ENCODE measurements around the gene PMF1. TPM values are rescaled to one million over a fixed set of nuclear protein-coding genes. Genes with fewer than 3 reads are reported as not detected.

Gene PMF1
- total and polyA plus RNA-seq, 2 donors (not counting 3 experiments of a cell fraction or from before 2014, with no cell fraction given), result 58.4 to 134 TPM

DNA sequence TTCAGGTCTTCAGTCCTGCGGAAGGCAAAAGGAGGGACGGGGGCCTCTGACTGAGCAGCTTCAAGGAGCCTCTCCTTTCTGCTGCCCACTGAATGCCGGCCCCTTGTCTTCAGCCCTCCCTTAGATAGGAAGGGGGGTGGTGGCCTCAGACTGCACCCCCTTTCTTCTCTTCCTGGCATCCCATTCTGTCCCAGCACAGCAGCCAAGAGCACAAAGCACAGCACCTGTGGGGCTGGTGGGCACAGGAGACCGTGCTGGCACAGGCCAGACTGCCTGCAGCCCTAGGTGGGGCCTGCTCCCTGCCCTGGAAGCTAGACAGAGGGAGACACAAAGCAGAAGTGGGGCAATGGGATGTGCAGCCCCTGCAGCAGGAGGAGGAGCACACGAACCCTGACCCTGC lies 36.8 kb downstream of the PMF1 start:
- no peak overlapping the region for H2AFZ ChIP-seq (ENCODE audit: low read depth, low read length)
- H3K36me3 ChIP-seq (ENCODE audit: control insufficient read depth in 2 of 2, extremely low read depth in 1 of 2, insufficient read depth in 2 of 2, low read length in 2 of 2), result peaks cover 14 to 50% of the 10 kb centered on the region in 2 experiments
- TF ChIP-seq JUN (IDR thresholded peaks at IDR 0.05; ENCODE audit: borderline replicate concordance, insufficient read depth, insufficient read length, low read depth) (no peak), POLR2AphosphoS5 (IDR thresholded peaks at IDR 0.05; ENCODE audit: insufficient read depth, low read depth, low read length) (no peak), EZH2 (IDR thresholded peaks at IDR 0.05; ENCODE audit: borderline replicate concordance, low read depth, low read length, severe bottlenecking) (no peak), FOS (IDR thresholded peaks at IDR 0.05; ENCODE audit: borderline replicate concordance, insufficient read depth, low read length) (no peak), MYC (IDR thresholded peaks at IDR 0.05; ENCODE audit: low read depth, low read length) (no peak), GATA2 (IDR thresholded peaks at IDR 0.05; ENCODE audit: insufficient read depth, insufficient read length, low read depth, low read length) (no peak), POLR2A (IDR thresholded peaks at IDR 0.05; ENCODE audit: low read depth, low read length) (no peak)
- TF ChIP-seq, protein P1, sequence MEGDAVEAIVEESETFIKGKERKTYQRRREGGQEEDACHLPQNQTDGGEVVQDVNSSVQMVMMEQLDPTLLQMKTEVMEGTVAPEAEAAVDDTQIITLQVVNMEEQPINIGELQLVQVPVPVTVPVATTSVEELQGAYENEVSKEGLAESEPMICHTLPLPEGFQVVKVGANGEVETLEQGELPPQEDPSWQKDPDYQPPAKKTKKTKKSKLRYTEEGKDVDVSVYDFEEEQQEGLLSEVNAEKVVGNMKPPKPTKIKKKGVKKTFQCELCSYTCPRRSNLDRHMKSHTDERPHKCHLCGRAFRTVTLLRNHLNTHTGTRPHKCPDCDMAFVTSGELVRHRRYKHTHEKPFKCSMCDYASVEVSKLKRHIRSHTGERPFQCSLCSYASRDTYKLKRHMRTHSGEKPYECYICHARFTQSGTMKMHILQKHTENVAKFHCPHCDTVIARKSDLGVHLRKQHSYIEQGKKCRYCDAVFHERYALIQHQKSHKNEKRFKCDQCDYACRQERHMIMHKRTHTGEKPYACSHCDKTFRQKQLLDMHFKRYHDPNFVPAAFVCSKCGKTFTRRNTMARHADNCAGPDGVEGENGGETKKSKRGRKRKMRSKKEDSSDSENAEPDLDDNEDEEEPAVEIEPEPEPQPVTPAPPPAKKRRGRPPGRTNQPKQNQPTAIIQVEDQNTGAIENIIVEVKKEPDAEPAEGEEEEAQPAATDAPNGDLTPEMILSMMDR (IDR thresholded peaks at IDR 0.05; ENCODE audit: extremely low read depth in 1 of 2, insufficient read depth in 1 of 2, low read depth in 1 of 2, low read length in 2 of 2), result no peak
- TF ChIP-seq, protein P2, sequence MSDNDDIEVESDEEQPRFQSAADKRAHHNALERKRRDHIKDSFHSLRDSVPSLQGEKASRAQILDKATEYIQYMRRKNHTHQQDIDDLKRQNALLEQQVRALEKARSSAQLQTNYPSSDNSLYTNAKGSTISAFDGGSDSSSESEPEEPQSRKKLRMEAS (IDR thresholded peaks at IDR 0.05; ENCODE audit: insufficient read depth, insufficient read length), result no peak
- H3K9me3 ChIP-seq (replicated peaks; ENCODE audit: control insufficient read depth, insufficient read depth, low read length), result no peaks in the 10 kb centered on the region
- H4K20me1 ChIP-seq (replicated peaks; ENCODE audit: control insufficient read depth, extremely low read depth, insufficient read depth, low read length), result no peaks in the 10 kb centered on the region
- no peak overlapping the region for H3K27ac ChIP-seq (ENCODE audit: insufficient read depth, low read depth, low read length)
- DNase-seq (ENCODE audit: low read depth, low spot score), result no peak
- no peak overlapping the region for H3K4me2 ChIP-seq (ENCODE audit: insufficient read depth, low read length)
- no TSS peak for BruUV-seq (replicated peaks)
- CTCF ChIA-PET, result no interaction called here
- no peak overlapping the region for H3K9ac ChIP-seq (replicated peaks; ENCODE audit: extremely low read depth, insufficient read depth, low read length)
- peaks cover 0 to 4% of the 10 kb centered on the region in 2 experiments for H3K27me3 ChIP-seq (ENCODE audit: control insufficient read depth in 2 of 2, insufficient read depth in 2 of 2, low read length in 2 of 2)
- no peak overlapping the region for H3K4me3 ChIP-seq (replicated peaks in 1 of 3; ENCODE audit: insufficient read depth in 1 of 3, low read depth in 1 of 3, low read length in 3 of 3)
- dilution Hi-C loops (cut with MboI; ENCODE audit: extremely low pct_ligation_motif_present, low sequenced_read_pairs) (no loop called here), intact Hi-C loops (cut with micrococcal nuclease) (no loop called here)
- H3K79me2 ChIP-seq (ENCODE audit: control insufficient read depth, insufficient read depth, low read length), result no peaks in the 10 kb centered on the region
- peaks cover 14% of the 10 kb centered on the region for H3K4me1 ChIP-seq (ENCODE audit: control insufficient read depth, extremely low read depth, insufficient read depth, low read length)
- H3K9me1 ChIP-seq (replicated peaks; ENCODE audit: control insufficient read depth, extremely low read depth, insufficient read depth, low read length), result no peaks in the 10 kb centered on the region
- POLR2A ChIA-PET, result no interaction called here
- no peak for FAIRE-seq

Data from endothelial cell of umbilical vein (primary cell).